ENCODE data around the gene KRIT1. TPM values are rescaled to one million over a fixed set of nuclear protein-coding genes. Genes with fewer than 3 reads are reported as not detected.

Gene KRIT1
- total RNA-seq, 5 donors from 2014 or later (not counting 1 experiment from before 2014, with no cell fraction given): 44.8 to 65.6 (median 48.9) TPM

GRCh38 chr7:92150450-92151017 lies 95.2 kb downstream of the KRIT1 start:
- WGBS (ENCODE audit: insufficient coverage): no CpG with 5 or more reads among the region's 1 CpG
- CTCF ChIA-PET: interaction anchor here in 1 of 2 donors (0.6 kb wide), 1 partner anchor 279 kb away, joined by 3 read pairs; no protein-coding TSS in a partner anchor
- no peaks in the 10 kb centered on the region for H3K36me3 ChIP-seq (ENCODE audit: control insufficient read depth in 2 of 2, extremely low read depth in 1 of 2, insufficient read depth in 1 of 2, low read length in 1 of 2)
- no peak overlapping the region for H3K27ac ChIP-seq (ENCODE audit: low read length)
- no peak overlapping the region for H3K4me3 ChIP-seq (ENCODE audit: control insufficient read depth in 1 of 2, extremely low read depth in 1 of 2, low read length in 1 of 2)
- H3K27me3 ChIP-seq (replicated peaks in 1 of 2; ENCODE audit: control insufficient read depth in 2 of 2, extremely low read depth in 1 of 2, insufficient read depth in 2 of 2, low read length in 1 of 2): peaks cover 0 to 9% of the 10 kb centered on the region in 2 experiments
- POLR2A ChIA-PET: no interaction called here
- DNase-seq: no peak
- Mint-ChIP-seq H3K27me3 (peaks cover 0 to 6% of the 10 kb centered on the region in 2 donors), H3K27ac (no peak overlapping the region), H3K4me1 (no peaks in the 10 kb centered on the region), H3K4me3 (no peak overlapping the region), H3K9me3 (no peaks in the 10 kb centered on the region), H3K36me3 (no peaks in the 10 kb centered on the region)
- H3K9me3 ChIP-seq: no peaks in the 10 kb centered on the region
- no peak for ATAC-seq (replicated peaks in 1 of 4)
- H3K4me1 ChIP-seq (ENCODE audit: control insufficient read depth in 1 of 2, extremely low read depth in 1 of 2, insufficient read depth in 2 of 2, low read length in 2 of 2): no peaks in the 10 kb centered on the region

- no peaks in the 10 kb centered on the region for H3K36me3 ChIP-seq (ENCODE audit: control insufficient read depth in 2 of 2, extremely low read depth in 1 of 2, insufficient read depth in 1 of 2, low read length in 1 of 2)
- peaks cover 0 to 9% of the 10 kb centered on the region in 2 experiments for H3K27me3 ChIP-seq (replicated peaks in 1 of 2; ENCODE audit: control insufficient read depth in 2 of 2, extremely low read depth in 1 of 2, insufficient read depth in 2 of 2, low read length in 1 of 2)
- Mint-ChIP-seq H3K27ac (no peak overlapping the region), H3K9me3 (no peaks in the 10 kb centered on the region), H3K4me3 (no peak overlapping the region), H3K27me3 (peaks cover 0 to 2% of the 10 kb centered on the region in 2 donors), H3K36me3 (no peaks in the 10 kb centered on the region), H3K4me1 (no peaks in the 10 kb centered on the region)
- POLR2A ChIA-PET: no interaction called here
- no peak overlapping the region for H3K27ac ChIP-seq (ENCODE audit: low read length)
- no peak for DNase-seq
- H3K4me3 ChIP-seq (ENCODE audit: control insufficient read depth in 1 of 2, extremely low read depth in 1 of 2, low read length in 1 of 2): no peak overlapping the region
- CTCF ChIA-PET: no interaction called here
- no peak for ATAC-seq (replicated peaks in 1 of 4)
- no CpG with 5 or more reads among the region's 5 CpGs for WGBS (ENCODE audit: insufficient coverage)
- H3K4me1 ChIP-seq (ENCODE audit: control insufficient read depth in 1 of 2, extremely low read depth in 1 of 2, insufficient read depth in 2 of 2, low read length in 2 of 2): no peaks in the 10 kb centered on the region
- H3K9me3 ChIP-seq: no peaks in the 10 kb centered on the region
Measured at GRCh38 chr7:92149736-92150239, 95.9 kb downstream of the KRIT1 start.

Other genes starting within 250 kb of the KRIT1 start
- 10 to 100 TPM; 12.8 to 25.8 (median 18.5) TPM for gene CYP51A1, start 111.4 kb downstream of the KRIT1 start, total RNA-seq
- not detected for gene LRRD1, start 66.8 kb downstream of the KRIT1 start, total RNA-seq
- 10 to 100 TPM; 59.8 to 86.0 (median 62.5) TPM for gene ANKIB1, start 60 bp upstream of the KRIT1 start, total RNA-seq
- gene GATAD1, start 201.6 kb upstream of the KRIT1 start, total RNA-seq: 10 to 100 TPM; 19.4 to 31.4 (median 28.1) TPM
- gene ERVW-1, start 232.0 kb upstream of the KRIT1 start, total RNA-seq: under 1 TPM in 1 of 5 donors, not detected in 4; 0.16 TPM